ENCODE results near the gene ATG16L1.

The ATG16L1 gene

GRCh38 chr2:233275223-233275622 is 23.8 kb downstream of the ATG16L1 start:
- no peak for TF ChIP-seq CTCF (IDR thresholded peaks at IDR 0.05)
- Histone ChIP-seq H3K36me3 (ENCODE audit: control insufficient read depth, insufficient read depth, low read length) (no peaks in the 10 kb centered on the region), H3K4me2 (ENCODE audit: low read length) (no peak overlapping the region), H2AFZ (no peak overlapping the region), H3K9ac (no peak overlapping the region), H3K4me3 (ENCODE audit: low read depth, low read length) (no peak overlapping the region), H3K4me1 (peaks cover 3% of the 10 kb centered on the region), H3K9me3 (ENCODE audit: control insufficient read depth, low read length) (no peaks in the 10 kb centered on the region), H3K27ac (no peak overlapping the region), H3K79me2 (no peaks in the 10 kb centered on the region), H3K27me3 (ENCODE audit: control insufficient read depth, insufficient read depth, low read length) (no peaks in the 10 kb centered on the region)

- Histone ChIP-seq H3K4me1 (peaks cover 3% of the 10 kb centered on the region), H3K4me3 (ENCODE audit: low read depth, low read length) (no peak overlapping the region), H2AFZ (no peak overlapping the region), H3K36me3 (ENCODE audit: control insufficient read depth, insufficient read depth, low read length) (no peaks in the 10 kb centered on the region), H3K9me3 (ENCODE audit: control insufficient read depth, low read length) (no peaks in the 10 kb centered on the region), H3K27ac (no peak overlapping the region), H3K4me2 (ENCODE audit: low read length) (no peak overlapping the region), H3K79me2 (no peaks in the 10 kb centered on the region), H3K27me3 (ENCODE audit: control insufficient read depth, insufficient read depth, low read length) (no peaks in the 10 kb centered on the region), H3K9ac (no peak overlapping the region)
- no peak for TF ChIP-seq CTCF (IDR thresholded peaks at IDR 0.05)
These were observed 27.4 kb downstream of the ATG16L1 start for GRCh38 chr2:233278921-233279320.

- H3K4me3 ChIP-seq (ENCODE audit: low read depth, low read length): no peak overlapping the region
- H3K27ac ChIP-seq: no peak overlapping the region
- H3K4me1 ChIP-seq: peaks cover 3% of the 10 kb centered on the region
- H2AFZ ChIP-seq: no peak overlapping the region
- TF ChIP-seq CTCF (IDR thresholded peaks at IDR 0.05): no peak
- no peak overlapping the region for H3K9ac ChIP-seq
- no peaks in the 10 kb centered on the region for H3K79me2 ChIP-seq
- no peak overlapping the region for H3K4me2 ChIP-seq (ENCODE audit: low read length)
- H3K9me3 ChIP-seq (ENCODE audit: control insufficient read depth, low read length): no peaks in the 10 kb centered on the region
- H3K36me3 ChIP-seq (ENCODE audit: control insufficient read depth, insufficient read depth, low read length): no peaks in the 10 kb centered on the region
- H3K27me3 ChIP-seq (ENCODE audit: control insufficient read depth, insufficient read depth, low read length): no peaks in the 10 kb centered on the region
These were observed 28.7 kb downstream of the ATG16L1 start for GRCh38 chr2:233280114-233280693.

GRCh38 chr2:233281553-233281952 is 30.1 kb downstream of the ATG16L1 start:
- Histone ChIP-seq H3K4me1 (peaks cover 3% of the 10 kb centered on the region), H3K27me3 (ENCODE audit: control insufficient read depth, insufficient read depth, low read length) (no peaks in the 10 kb centered on the region), H3K9me3 (ENCODE audit: control insufficient read depth, low read length) (no peaks in the 10 kb centered on the region), H2AFZ (no peak overlapping the region), H3K9ac (no peak overlapping the region), H3K36me3 (ENCODE audit: control insufficient read depth, insufficient read depth, low read length) (no peaks in the 10 kb centered on the region), H3K27ac (no peak overlapping the region), H3K4me2 (ENCODE audit: low read length) (no peak overlapping the region), H3K79me2 (no peaks in the 10 kb centered on the region), H3K4me3 (ENCODE audit: low read depth, low read length) (no peak overlapping the region)
- TF ChIP-seq CTCF (IDR thresholded peaks at IDR 0.05): no peak

- H3K4me1 ChIP-seq: peaks cover 3% of the 10 kb centered on the region
- H3K4me2 ChIP-seq (ENCODE audit: low read length): no peak overlapping the region
- H3K9ac ChIP-seq: no peak overlapping the region
- no peaks in the 10 kb centered on the region for H3K79me2 ChIP-seq
- H3K27ac ChIP-seq: no peak overlapping the region
- no peaks in the 10 kb centered on the region for H3K27me3 ChIP-seq (ENCODE audit: control insufficient read depth, insufficient read depth, low read length)
- no peak for TF ChIP-seq CTCF (IDR thresholded peaks at IDR 0.05)
- no peaks in the 10 kb centered on the region for H3K9me3 ChIP-seq (ENCODE audit: control insufficient read depth, low read length)
- H3K36me3 ChIP-seq (ENCODE audit: control insufficient read depth, insufficient read depth, low read length): no peaks in the 10 kb centered on the region
- no peak overlapping the region for H3K4me3 ChIP-seq (ENCODE audit: low read depth, low read length)
- H2AFZ ChIP-seq: no peak overlapping the region
These were observed 30.6 kb downstream of the ATG16L1 start for GRCh38 chr2:233281992-233282603.

All from parathyroid adenoma (tissue), 2 donors.